Measurements from ENCODE around the gene RNF224. TPM values are rescaled to one million over a fixed set of nuclear protein-coding genes. Genes with fewer than 3 reads are reported as not detected.

Gene RNF224
- total and polyA plus RNA-seq, 2 of the 13 experiments (the other 11 are each of a cell fraction or from before 2014, with no cell fraction given), result 0.09 TPM; not detected in 1

GRCh38 chr9:137218754-137219271 lies 8.5 kb upstream of the RNF224 start (continued):
- TF ChIP-seq ARID4A (CRISPR knock-in tag; IDR thresholded peaks at IDR 0.05; ENCODE audit: borderline replicate concordance) (peak; percentile 68; the same call in 1 of the 2 replicates), RXRB (CRISPR knock-in tag; IDR thresholded peaks at IDR 0.05; ENCODE audit: borderline replicate concordance) (peak; percentile 68; the same call in 1 of the 2 replicates), SALL1 (CRISPR knock-in tag; IDR thresholded peaks at IDR 0.05) (peak; percentile 66), FOXA3 (CRISPR knock-in tag; IDR thresholded peaks at IDR 0.05) (peak; percentile 55; the same call in 1 of the 2 replicates), ZNF564 (CRISPR knock-in tag; IDR thresholded peaks at IDR 0.05) (no peak), THAP9 (CRISPR knock-in tag; IDR thresholded peaks at IDR 0.05; ENCODE audit: borderline replicate concordance) (peak; percentile 26; the same call in 1 of the 2 replicates), SKI (IDR thresholded peaks at IDR 0.05; ENCODE audit: partially characterized antibody) (peak; percentile 49), FOXK1 (CRISPR knock-in tag; IDR thresholded peaks at IDR 0.05; ENCODE audit: borderline replicate concordance, low read depth) (0 out of 2 replicates have a peak, but pooled peaks have one; percentile 35), CBX5 (CRISPR knock-in tag; IDR thresholded peaks at IDR 0.05; ENCODE audit: borderline replicate concordance) (no peak), ZNF503 (CRISPR knock-in tag; IDR thresholded peaks at IDR 0.05) (no peak), PRPF4 (IDR thresholded peaks at IDR 0.05; ENCODE audit: low read depth, low read length, poor library complexity, severe bottlenecking) (no peak), GLI4 (CRISPR knock-in tag; IDR thresholded peaks at IDR 0.05; ENCODE audit: borderline replicate concordance) (no peak)
- TF ChIP-seq, protein P1, sequence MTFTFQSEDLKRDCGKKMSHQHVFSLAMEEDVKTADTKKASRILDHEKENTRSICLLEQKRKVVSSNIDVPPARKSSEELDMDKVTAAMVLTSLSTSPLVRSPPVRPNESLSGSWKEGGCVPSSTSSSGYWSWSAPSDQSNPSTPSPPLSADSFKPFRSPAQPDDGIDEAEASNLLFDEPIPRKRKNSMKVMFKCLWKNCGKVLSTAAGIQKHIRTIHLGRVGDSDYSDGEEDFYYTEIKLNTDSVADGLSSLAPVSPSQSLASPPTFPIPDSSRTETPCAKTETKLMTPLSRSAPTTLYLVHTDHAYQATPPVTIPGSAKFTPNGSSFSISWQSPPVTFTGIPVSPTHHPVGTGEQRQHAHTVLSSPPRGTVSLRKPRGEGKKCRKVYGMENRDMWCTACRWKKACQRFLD (CRISPR knock-in tag; IDR thresholded peaks at IDR 0.05; ENCODE audit: borderline replicate concordance), result no peak
